SK-N-MC (cell line): Measurements from ENCODE around the gene DNAH14.

Experiments
- EZH2 ChIP-seq: fragments of 200-600 bp; sonication (generic); IDR thresholded peaks from one replicate; pipeline ENCODE4 v1.6.1; 2017; ENCODE audit warnings: antibody characterized with exemption
- FOXP2 ChIP-seq: optimal IDR thresholded peaks from 2 replicates; pipeline ENCODE3; 2011; ENCODE audit warnings: mild to moderate bottlenecking, moderate library complexity; ENCODE audit not compliant: insufficient read depth; ENCODE audit errors: extremely low read length, control extremely low read depth
- POLR2AphosphoS5 ChIP-seq: IDR thresholded peaks from 2 replicates; pipeline ENCODE4 v1.6.1; 2012; ENCODE audit warnings: mild to moderate bottlenecking, low read depth, low read length, borderline replicate concordance

DNA sequence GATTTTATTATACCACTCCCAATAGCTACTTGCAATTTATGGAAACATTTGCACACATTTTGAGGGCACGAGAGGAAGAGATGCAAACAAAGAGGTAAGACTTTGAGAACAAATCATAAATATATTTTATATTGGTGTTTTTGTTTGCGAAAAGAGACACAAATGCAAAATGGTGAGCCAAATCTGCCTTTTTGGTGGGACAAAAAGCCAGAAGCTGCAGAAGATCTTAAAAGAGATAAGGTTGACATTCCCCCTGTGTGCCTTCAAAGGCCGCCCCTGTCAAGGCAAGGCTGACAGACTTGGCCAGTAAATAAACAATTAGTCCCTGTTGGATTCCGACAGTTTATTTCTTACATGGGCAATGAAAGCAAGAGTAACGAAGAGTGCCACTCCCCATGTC is 375.5 kb downstream of the DNAH14 start:
- no peak for TF ChIP-seq EZH2
- no peak for TF ChIP-seq POLR2AphosphoS5
- TF ChIP-seq FOXP2: no peak
